Ishikawa (cell line): Measurements from ENCODE around the gene NBEAL2.

ENCODE experiments used
- CEBPB ChIP-seq: IDR thresholded peaks from 2 replicates; pipeline ENCODE4 v1.6.1; 2012
- CREB1 ChIP-seq: IDR thresholded peaks from 2 replicates; pipeline ENCODE4 v1.6.1; 2012; ENCODE audit warnings: low read depth
- EGR1 ChIP-seq: IDR thresholded peaks from 2 replicates; pipeline ENCODE4 v1.6.1; 2012
- EP300 ChIP-seq: IDR thresholded peaks from 2 replicates; pipeline ENCODE4 v1.6.1; 2012; ENCODE audit warnings: borderline replicate concordance
- FOXM1 ChIP-seq: IDR thresholded peaks from 2 replicates; pipeline ENCODE4 v1.6.1; 2012; ENCODE audit warnings: low read depth, borderline replicate concordance
- MAX ChIP-seq: IDR thresholded peaks from 2 replicates; pipeline ENCODE4 v1.6.1; 2012
- NFIC ChIP-seq: IDR thresholded peaks from 2 replicates; pipeline ENCODE4 v1.6.1; 2012
- RAD21 ChIP-seq: IDR thresholded peaks from 2 replicates; pipeline ENCODE4 v1.6.1; 2012; ENCODE audit warnings: low read depth
- REST ChIP-seq: IDR thresholded peaks from 2 replicates; pipeline ENCODE4 v1.6.1; 2012; ENCODE audit warnings: low read depth, mild to moderate bottlenecking
- TAF1 ChIP-seq: IDR thresholded peaks from 2 replicates; pipeline ENCODE4 v1.6.1; 2012; ENCODE audit warnings: low read depth, mild to moderate bottlenecking
- TCF12 ChIP-seq: IDR thresholded peaks from 2 replicates; pipeline ENCODE4 v1.6.1; 2012; ENCODE audit warnings: low read depth
- TEAD4 ChIP-seq: IDR thresholded peaks from 2 replicates; pipeline ENCODE4 v1.6.1; 2012
- YY1 ChIP-seq: IDR thresholded peaks from 2 replicates; pipeline ENCODE4 v1.6.1; 2012; ENCODE audit warnings: low read depth
- ZBTB7A ChIP-seq: IDR thresholded peaks from 2 replicates; pipeline ENCODE4 v1.6.1; 2012; ENCODE audit warnings: low read depth
- TF ChIP-seq, protein P1 (sequence below): IDR thresholded peaks from 2 replicates; pipeline ENCODE4 v1.6.1; 2012

The NBEAL2 gene

DNA sequence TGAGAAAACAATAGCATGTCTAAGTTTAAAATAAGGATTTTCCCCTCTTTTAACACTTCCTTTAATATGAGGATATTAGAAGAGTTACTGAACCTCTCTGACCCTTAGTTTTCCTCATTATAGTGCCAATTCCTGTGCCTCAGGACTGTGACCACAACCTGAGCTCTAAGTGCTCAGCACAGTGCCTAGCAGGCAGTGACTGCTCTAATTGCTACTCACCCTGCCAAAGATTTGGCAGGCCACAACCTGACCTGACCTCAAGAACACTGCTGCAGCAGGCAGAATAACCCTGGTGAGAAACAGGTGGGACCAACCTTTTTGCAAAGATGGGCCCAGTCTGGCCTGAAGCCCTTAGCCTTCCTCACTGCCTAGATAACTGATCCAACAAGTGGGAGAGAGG is 35.7 kb downstream of the NBEAL2 start:
- TF ChIP-seq MAX (no peak), EGR1 (no peak), FOXM1 (no peak), NFIC (no peak), RAD21 (no peak), REST (no peak), TCF12 (no peak), EP300 (no peak), ZBTB7A (no peak), CREB1 (no peak), CEBPB (no peak), TAF1 (no peak)
- TF ChIP-seq, protein P1, sequence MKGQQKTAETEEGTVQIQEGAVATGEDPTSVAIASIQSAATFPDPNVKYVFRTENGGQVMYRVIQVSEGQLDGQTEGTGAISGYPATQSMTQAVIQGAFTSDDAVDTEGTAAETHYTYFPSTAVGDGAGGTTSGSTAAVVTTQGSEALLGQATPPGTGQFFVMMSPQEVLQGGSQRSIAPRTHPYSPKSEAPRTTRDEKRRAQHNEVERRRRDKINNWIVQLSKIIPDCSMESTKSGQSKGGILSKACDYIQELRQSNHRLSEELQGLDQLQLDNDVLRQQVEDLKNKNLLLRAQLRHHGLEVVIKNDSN: no peak

- TF ChIP-seq TAF1: no peak
- TF ChIP-seq FOXM1: no peak
- TF ChIP-seq TEAD4: no peak
- TF ChIP-seq TCF12: no peak
- TF ChIP-seq CREB1: no peak
- TF ChIP-seq EP300: no peak
- TF ChIP-seq RAD21: no peak
- TF ChIP-seq, protein P1: no peak
- no peak for TF ChIP-seq EGR1
- TF ChIP-seq YY1: no peak
- TF ChIP-seq CEBPB: no peak
- TF ChIP-seq MAX: no peak
- no peak for TF ChIP-seq ZBTB7A
- TF ChIP-seq REST: no peak
Observed at GRCh38 chr3:47016086-47016933, 36.8 kb downstream of the NBEAL2 start.

DNA sequence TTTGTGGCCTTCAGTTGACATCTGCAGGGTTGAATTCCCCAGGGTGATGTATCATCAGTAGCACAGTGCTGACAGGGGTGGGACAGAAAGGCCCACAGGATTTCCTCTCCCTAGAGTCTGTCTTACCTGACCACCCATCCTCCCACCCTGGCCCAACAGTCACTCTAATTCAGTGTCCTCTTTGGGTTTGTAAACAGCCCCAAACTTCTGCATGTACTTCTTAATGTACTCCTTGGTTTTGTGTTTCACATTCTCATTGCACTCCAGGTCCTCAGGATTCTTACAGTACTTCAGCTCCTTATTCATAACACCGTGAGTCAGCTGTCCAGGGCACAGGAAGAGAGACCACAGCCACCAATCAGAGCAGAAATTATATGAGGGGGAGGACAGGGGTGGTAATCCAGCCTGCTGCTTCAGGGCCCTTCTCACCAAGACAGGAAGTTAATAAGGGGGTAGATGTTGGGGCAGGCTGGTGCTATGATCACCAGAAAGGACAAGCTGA is 37.5 kb downstream of the NBEAL2 start:
- TF ChIP-seq TEAD4 (no peak), FOXM1 (no peak), TCF12 (no peak), YY1 (no peak), NFIC (no peak), EP300 (no peak), MAX (no peak), EGR1 (no peak), ZBTB7A (no peak), RAD21 (no peak), CEBPB (no peak), TAF1 (no peak), REST (no peak), CREB1 (no peak)
- TF ChIP-seq, protein P1: no peak
